ENCODE results near the gene TMEM30B.

GRCh38 chr14:61260939-61261776 is 20.0 kb downstream of the TMEM30B start:
- TF ChIP-seq CTCF (IDR thresholded peaks at IDR 0.05): no peak
- no peak for TF ChIP-seq POLR2A (IDR thresholded peaks at IDR 0.05)
- no peak for TF ChIP-seq EP300 (IDR thresholded peaks at IDR 0.05)
